GM18499 (cell line): ENCODE measurements around the gene GMDS.

Experiments
- ATAC-seq: cut with Tn5 transposase; IDR thresholded peaks from one replicate; pipeline ENCODE4 v1.9.1; 2021; ENCODE audit warnings: moderate number of reproducible peaks; ENCODE audit not compliant: insufficient read depth, unreplicated experiment

GMDS gene

GRCh38 chr6:1615853-1616420, 629.5 kb downstream of the GMDS start:
- no peak for ATAC-seq

GRCh38 chr6:1615151-1615852, 630.1 kb downstream of the GMDS start:
- no peak for ATAC-seq

- no peak for ATAC-seq
Observed at GRCh38 chr6:1614448-1615150, 630.8 kb downstream of the GMDS start.

- no peak for ATAC-seq
Observed at GRCh38 chr6:1613688-1614447, 631.5 kb downstream of the GMDS start.

- ATAC-seq, result no peak
Observed at GRCh38 chr6:1613346-1613687, 632.1 kb downstream of the GMDS start.

- ATAC-seq, result no peak
Observed at GRCh38 chr6:1612974-1613306, 632.5 kb downstream of the GMDS start.

- ATAC-seq, result no peak
Observed at GRCh38 chr6:1612299-1612973, 633.0 kb downstream of the GMDS start.

- no peak for ATAC-seq
Observed at GRCh38 chr6:1611572-1612298, 633.7 kb downstream of the GMDS start.

GRCh38 chr6:1611322-1611571, 634.2 kb downstream of the GMDS start:
- ATAC-seq, result no peak

- ATAC-seq, result no peak
Observed at GRCh38 chr6:1610497-1611321, 634.7 kb downstream of the GMDS start.

- no peak for ATAC-seq
Observed at GRCh38 chr6:1609648-1610496, 635.5 kb downstream of the GMDS start, which contains the start of gene FOXC1. Gene FOXC1 (plus strand): TSS chr6:1609915. CDS start chr6:1610446, 531 bp downstream.

GRCh38 chr6:1609041-1609647, 636.3 kb downstream of the GMDS start:
- no peak for ATAC-seq

- ATAC-seq, result no peak
Observed at GRCh38 chr6:1608222-1609040, 637.0 kb downstream of the GMDS start.

GRCh38 chr6:1607516-1608221, 637.7 kb downstream of the GMDS start:
- ATAC-seq, result no peak

- no peak for ATAC-seq
Observed at GRCh38 chr6:1606780-1607515, 638.5 kb downstream of the GMDS start.
